ENCODE measurements around the gene METTL13. TPM values are rescaled to one million over a fixed set of nuclear protein-coding genes. Genes with fewer than 3 reads are reported as not detected.

The METTL13 gene
- total and polyA plus RNA-seq, 9 of the 15 experiments (the other 6 are each of a cell fraction or from before 2014, with no cell fraction given) = 18.9 to 78.9 (median 54.9) TPM

Small RNA genes lying within 50 kb of the gene (small RNA-seq; reads per million reads assigned to genes)
- gene RF00601 = not detected

Other genes starting within 250 kb of the METTL13 start
- gene MYOCOS, start 159.4 kb upstream of the METTL13 start, total RNA-seq (2014; rRNA removed) = not detected in 2 replicates
- gene MYOCOS, start 159.4 kb upstream of the METTL13 start, total RNA-seq (2014; rRNA removed; fragmentation: Illumina TruSeq; extraction: Trizol) = 0.07 TPM in 1 of 2 replicates, not detected in the other
- gene MYOCOS, start 159.4 kb upstream of the METTL13 start, total RNA-seq (2015; rRNA removed; fragmentation: Illumina TruSeq; extraction: Trizol) = 0.07 TPM in 1 of 2 replicates, not detected in the other
- not detected in 2 replicates for gene MYOCOS, start 159.4 kb upstream of the METTL13 start, total RNA-seq (2021)
- not detected in 2 replicates for gene MYOCOS, start 159.4 kb upstream of the METTL13 start, polyA plus RNA-seq (2011; rRNA removed)
- gene MYOCOS, start 159.4 kb upstream of the METTL13 start, polyA plus RNA-seq (2014; fragmentation: Illumina TruSeq; extraction: Trizol) = not detected in 2 replicates
- gene MYOCOS, start 159.4 kb upstream of the METTL13 start, polyA plus RNA-seq (2014; fragmentation: Nextera tagmentation; extraction: Ambion mirVana) = not detected
- gene MYOCOS, start 159.4 kb upstream of the METTL13 start, polyA plus RNA-seq (2014; rRNA removed) = not detected in 2 replicates
- gene MYOC, start 129.0 kb upstream of the METTL13 start, total RNA-seq (2014; rRNA removed) = not detected in 2 replicates
- gene MYOC, start 129.0 kb upstream of the METTL13 start, total RNA-seq (2014; rRNA removed; fragmentation: Illumina TruSeq; extraction: Trizol) = not detected in 2 replicates
- not detected in 2 replicates for gene MYOC, start 129.0 kb upstream of the METTL13 start, total RNA-seq (2015; rRNA removed; fragmentation: Illumina TruSeq; extraction: Trizol)
- not detected in 2 replicates for gene MYOC, start 129.0 kb upstream of the METTL13 start, total RNA-seq (2021)
- not detected in 2 replicates for gene MYOC, start 129.0 kb upstream of the METTL13 start, polyA plus RNA-seq (2011; rRNA removed)
- gene MYOC, start 129.0 kb upstream of the METTL13 start, polyA plus RNA-seq (2014; fragmentation: Illumina TruSeq; extraction: Trizol) = not detected in 2 replicates
- not detected for gene MYOC, start 129.0 kb upstream of the METTL13 start, polyA plus RNA-seq (2014; fragmentation: Nextera tagmentation; extraction: Ambion mirVana)
- not detected in 2 replicates for gene MYOC, start 129.0 kb upstream of the METTL13 start, polyA plus RNA-seq (2014; rRNA removed)
- 5.1 and 6.5 TPM in 2 replicates for gene VAMP4, start 39.6 kb upstream of the METTL13 start, total RNA-seq (2014; rRNA removed)
- 12.3 and 14.7 TPM in 2 replicates for gene VAMP4, start 39.6 kb upstream of the METTL13 start, total RNA-seq (2014; rRNA removed; fragmentation: Illumina TruSeq; extraction: Trizol)
- 10.0 and 11.1 TPM in 2 replicates for gene VAMP4, start 39.6 kb upstream of the METTL13 start, total RNA-seq (2015; rRNA removed; fragmentation: Illumina TruSeq; extraction: Trizol)
- 12.3 and 13.7 TPM in 2 replicates for gene VAMP4, start 39.6 kb upstream of the METTL13 start, total RNA-seq (2021)
- 12.5 and 21.4 TPM in 2 replicates for gene VAMP4, start 39.6 kb upstream of the METTL13 start, polyA plus RNA-seq (2011; rRNA removed)
- gene VAMP4, start 39.6 kb upstream of the METTL13 start, polyA plus RNA-seq (2014; fragmentation: Illumina TruSeq; extraction: Trizol) = 12.4 and 14.0 TPM in 2 replicates
- gene VAMP4, start 39.6 kb upstream of the METTL13 start, polyA plus RNA-seq (2014; fragmentation: Nextera tagmentation; extraction: Ambion mirVana) = 1 to 10 TPM; 3.3 to 4.1 TPM
- gene VAMP4, start 39.6 kb upstream of the METTL13 start, polyA plus RNA-seq (2014; rRNA removed) = 11.4 and 11.9 TPM in 2 replicates
- 0.33 TPM in 1 of 2 replicates, not detected in the other for gene DNM3, start 59.8 kb downstream of the METTL13 start, total RNA-seq (2014; rRNA removed)
- 0.36 and 0.38 TPM in 2 replicates for gene DNM3, start 59.8 kb downstream of the METTL13 start, total RNA-seq (2014; rRNA removed; fragmentation: Illumina TruSeq; extraction: Trizol)
- gene DNM3, start 59.8 kb downstream of the METTL13 start, total RNA-seq (2015; rRNA removed; fragmentation: Illumina TruSeq; extraction: Trizol) = 0.29 and 0.30 TPM in 2 replicates
- 0.16 and 0.29 TPM in 2 replicates for gene DNM3, start 59.8 kb downstream of the METTL13 start, total RNA-seq (2021)
- gene DNM3, start 59.8 kb downstream of the METTL13 start, polyA plus RNA-seq (2011; rRNA removed) = 0.11 and 0.21 TPM in 2 replicates
- gene DNM3, start 59.8 kb downstream of the METTL13 start, polyA plus RNA-seq (2014; fragmentation: Illumina TruSeq; extraction: Trizol) = 0.11 and 0.24 TPM in 2 replicates
- under 1 TPM; 0.10 to 0.17 TPM for gene DNM3, start 59.8 kb downstream of the METTL13 start, polyA plus RNA-seq (2014; fragmentation: Nextera tagmentation; extraction: Ambion mirVana)
- gene DNM3, start 59.8 kb downstream of the METTL13 start, polyA plus RNA-seq (2014; rRNA removed) = 0.08 and 0.32 TPM in 2 replicates